GM10248 (cell line): ENCODE results near the gene APBB1IP.
"Not testable (repeated sequence)": the region's sequence is repeated elsewhere in the genome, so short reads cannot be mapped to it uniquely, and the experiment has no call there.

ENCODE experiments used
- CTCF ChIA-PET: fragments of 300-600 bp; sonication (Branson Sonifier 250); formaldehyde crosslinking; extraction: SDS; loops from one replicate; lab custom pipeline; 2021; ENCODE audit warnings: antibody characterized with exemption; lab: Yijun Ruan, JAX
- POLR2A ChIA-PET: fragments of 350-650 bp; sonication (Branson Sonifier 250); formaldehyde crosslinking; extraction: SDS; loops from one replicate; lab custom pipeline; 2020; ENCODE audit warnings: antibody characterized with exemption; lab: Yijun Ruan, JAX
- DNase-seq: peaks from one replicate; pipeline ENCODE4 v3.0.0; 2012; ENCODE audit errors: extremely low spot score
- TF ChIP-seq, protein P1 (sequence below): IDR thresholded peaks from 2 replicates; pipeline ENCODE4 v1.5.1; 2012; ENCODE audit warnings: mild to moderate bottlenecking, low read depth; ENCODE audit errors: extremely low read depth, missing control alignments, control extremely low read depth

Gene APBB1IP

DNA sequence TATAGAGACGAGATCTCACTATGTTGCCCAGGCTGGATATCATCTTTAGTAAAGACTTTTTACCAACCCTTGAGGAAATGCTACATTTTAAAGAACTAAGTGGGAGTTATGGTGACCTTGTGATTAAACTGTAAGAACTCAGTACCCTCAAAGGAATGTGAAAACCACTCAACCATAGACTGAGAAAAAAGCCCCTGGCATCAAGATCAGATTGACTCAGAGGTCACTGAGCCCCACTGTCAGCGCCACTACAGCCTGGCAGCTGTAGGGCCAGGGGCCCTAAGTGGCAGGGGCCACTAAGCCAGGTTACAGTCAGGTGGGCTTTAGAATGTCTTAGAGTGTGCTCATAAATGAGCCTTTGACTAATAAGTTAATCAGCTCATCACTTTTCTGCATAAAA, 55.9 kb downstream of the APBB1IP start:
- TF ChIP-seq, protein P1, sequence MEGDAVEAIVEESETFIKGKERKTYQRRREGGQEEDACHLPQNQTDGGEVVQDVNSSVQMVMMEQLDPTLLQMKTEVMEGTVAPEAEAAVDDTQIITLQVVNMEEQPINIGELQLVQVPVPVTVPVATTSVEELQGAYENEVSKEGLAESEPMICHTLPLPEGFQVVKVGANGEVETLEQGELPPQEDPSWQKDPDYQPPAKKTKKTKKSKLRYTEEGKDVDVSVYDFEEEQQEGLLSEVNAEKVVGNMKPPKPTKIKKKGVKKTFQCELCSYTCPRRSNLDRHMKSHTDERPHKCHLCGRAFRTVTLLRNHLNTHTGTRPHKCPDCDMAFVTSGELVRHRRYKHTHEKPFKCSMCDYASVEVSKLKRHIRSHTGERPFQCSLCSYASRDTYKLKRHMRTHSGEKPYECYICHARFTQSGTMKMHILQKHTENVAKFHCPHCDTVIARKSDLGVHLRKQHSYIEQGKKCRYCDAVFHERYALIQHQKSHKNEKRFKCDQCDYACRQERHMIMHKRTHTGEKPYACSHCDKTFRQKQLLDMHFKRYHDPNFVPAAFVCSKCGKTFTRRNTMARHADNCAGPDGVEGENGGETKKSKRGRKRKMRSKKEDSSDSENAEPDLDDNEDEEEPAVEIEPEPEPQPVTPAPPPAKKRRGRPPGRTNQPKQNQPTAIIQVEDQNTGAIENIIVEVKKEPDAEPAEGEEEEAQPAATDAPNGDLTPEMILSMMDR: no peak
- CTCF ChIA-PET: interaction anchor here (1.0 to 2.0 kb wide), 4 partner anchors 8 to 23 kb away, joined by 3 to 6 read pairs (median 3); no protein-coding TSS in a partner anchor
- POLR2A ChIA-PET: no interaction called here
- no peak for DNase-seq

DNA sequence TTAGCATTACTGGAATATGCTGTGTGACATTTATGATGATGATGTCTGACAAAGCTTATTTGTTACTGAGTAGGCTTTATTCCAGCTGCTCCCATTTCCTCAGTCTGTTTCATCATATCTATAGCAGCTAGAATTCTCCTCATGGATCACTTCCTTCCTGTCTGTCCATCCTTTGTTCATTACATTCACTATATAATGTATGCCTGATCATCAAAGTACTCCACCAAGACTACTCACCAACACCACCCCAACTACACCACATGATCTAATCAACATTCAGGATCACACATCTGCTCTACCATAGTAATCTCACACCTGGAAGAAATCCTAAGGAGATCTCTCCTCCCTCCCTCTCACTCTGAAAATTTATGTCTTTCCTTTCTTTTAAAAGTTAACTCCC, 61.3 kb downstream of the APBB1IP start:
- TF ChIP-seq, protein P1: no peak
- CTCF ChIA-PET: interaction anchor here (1.3 kb wide), 1 partner anchor 14 kb away, joined by 3 read pairs; no protein-coding TSS in a partner anchor
- POLR2A ChIA-PET: no interaction called here
- DNase-seq: no peak

DNA sequence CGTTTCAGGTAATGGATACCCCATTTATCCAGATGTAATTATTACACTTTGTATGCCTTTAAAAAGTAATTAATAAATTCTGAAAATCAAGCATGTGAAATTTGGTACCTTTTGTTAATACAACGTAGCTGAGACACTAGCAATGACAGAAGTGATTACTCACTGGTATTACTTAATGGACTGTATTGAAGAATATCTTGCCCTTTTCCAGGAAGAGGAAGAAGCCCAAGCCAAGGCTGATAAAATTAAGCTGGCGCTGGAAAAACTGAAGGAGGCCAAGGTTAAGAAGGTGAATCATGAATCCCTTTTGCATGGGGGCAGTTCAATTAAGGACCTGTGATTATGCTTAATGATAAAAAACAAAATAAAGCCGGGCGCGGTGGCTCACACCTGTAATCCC, 64.8 kb downstream of the APBB1IP start:
- ChIA-PET CTCF (interaction anchor here (0.6 to 2.3 kb wide), 6 partner anchors 8 to 22 kb away, joined by 3 to 8 read pairs (median 4); no protein-coding TSS in a partner anchor), POLR2A (no interaction called here)
- DNase-seq: no peak
- TF ChIP-seq, protein P1: no peak

DNA sequence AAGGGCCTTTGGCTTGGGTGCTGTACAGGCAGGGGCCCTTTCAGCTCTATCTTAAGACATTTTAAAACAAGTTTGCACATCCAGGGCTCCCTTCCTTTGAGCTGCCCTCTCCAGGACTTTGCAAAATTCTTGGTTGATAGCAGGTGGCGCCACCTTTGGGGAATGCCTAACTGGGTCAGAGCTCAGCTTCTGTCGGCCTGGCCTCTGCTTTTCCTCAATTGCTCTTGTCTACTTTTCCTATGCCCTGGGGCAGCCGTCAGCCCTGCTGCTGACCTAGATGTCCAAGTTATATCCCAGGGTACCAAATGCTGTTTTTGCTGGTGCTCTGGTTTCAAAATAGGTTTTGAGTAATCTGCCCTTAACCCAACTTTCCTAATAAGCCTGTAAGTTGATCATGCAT, 65.8 kb downstream of the APBB1IP start:
- ChIA-PET POLR2A (no interaction called here), CTCF (interaction anchor here (1.1 to 2.3 kb wide), 7 partner anchors 9 to 52 kb away, joined by 3 to 8 read pairs (median 5); no protein-coding TSS in a partner anchor)
- TF ChIP-seq, protein P1: peak; percentile 26
- no peak for DNase-seq

DNA sequence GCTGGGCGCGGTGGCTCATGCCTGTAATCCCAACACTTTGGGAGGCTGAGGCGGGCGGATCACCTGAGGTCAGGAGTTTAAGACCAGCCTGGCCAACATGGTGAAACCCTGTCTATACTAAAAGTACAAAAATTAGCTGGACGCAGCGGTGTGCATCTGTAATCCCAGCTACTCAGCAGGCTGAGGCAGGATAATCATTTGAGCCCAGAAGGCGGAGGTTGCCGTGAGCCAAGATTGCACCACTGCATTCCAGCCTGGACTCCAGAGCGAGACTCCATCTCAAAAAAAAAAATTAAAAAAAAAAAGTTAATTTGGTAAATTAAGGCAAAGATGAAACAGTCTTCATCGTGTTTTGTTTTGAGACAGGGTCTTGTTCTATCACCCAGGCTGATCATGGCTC, 66.3 kb downstream of the APBB1IP start:
- POLR2A ChIA-PET, DNase-seq: not testable (repeated sequence)
- CTCF ChIA-PET: interaction anchor here (1.1 to 2.3 kb wide), 7 partner anchors 9 to 52 kb away, joined by 3 to 8 read pairs (median 5); no protein-coding TSS in a partner anchor

DNA sequence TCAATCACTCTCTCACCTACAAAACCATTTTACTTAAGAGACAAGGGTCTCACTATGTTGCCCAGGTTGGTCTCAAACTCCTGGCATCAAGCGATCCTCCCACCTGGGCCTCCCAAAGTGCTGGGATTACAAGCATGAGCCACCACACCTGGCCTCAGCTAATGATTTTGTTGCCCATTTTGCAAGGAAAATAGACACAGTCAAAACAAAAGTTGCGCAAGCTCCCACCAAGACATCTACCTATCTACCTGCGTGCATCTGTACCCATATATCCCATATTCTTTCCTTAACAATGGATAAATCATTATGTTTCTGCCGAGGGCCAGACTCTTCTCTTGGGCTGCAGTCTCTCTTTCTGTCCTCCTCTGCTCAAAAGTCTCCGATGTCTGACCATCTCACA, 67.3 kb downstream of the APBB1IP start:
- CTCF ChIA-PET: interaction anchor here (1.3 kb wide), 1 partner anchor 170 kb away, joined by 3 read pairs; no protein-coding TSS in a partner anchor
- TF ChIP-seq, protein P1: no peak
- POLR2A ChIA-PET: no interaction called here
- DNase-seq: no peak

DNA sequence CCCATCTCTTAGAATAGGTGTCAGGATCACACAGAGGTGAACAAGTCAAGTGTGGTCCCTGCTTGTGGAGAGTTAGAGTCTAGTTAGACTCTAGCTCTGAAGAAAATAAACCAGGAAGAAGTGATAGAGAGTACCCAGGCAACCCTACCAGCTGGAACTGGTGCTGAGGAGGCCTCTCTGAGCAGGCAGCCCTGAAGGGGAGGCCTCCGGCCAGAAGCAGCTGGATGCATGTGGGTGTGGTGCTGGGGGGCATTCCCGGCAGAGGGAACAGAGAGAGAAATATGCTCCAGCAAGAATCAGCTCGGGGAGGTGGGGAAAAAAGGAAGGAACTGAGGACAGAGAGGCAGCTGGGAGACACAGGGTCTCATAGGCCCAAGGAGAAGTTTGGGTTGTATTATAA, 68.6 kb downstream of the APBB1IP start:
- DNase-seq: no peak
- CTCF ChIA-PET: no interaction called here
- POLR2A ChIA-PET: no interaction called here
- TF ChIP-seq, protein P1: no peak
